ENCODE data around the gene SCARB2.

GRCh38 chr4:76257824-76258223, 44.2 kb upstream of the SCARB2 start:
- TF ChIP-seq GATA3 (IDR thresholded peaks at IDR 0.05; ENCODE audit: low read depth, low read length) (no peak), GATA2 (IDR thresholded peaks at IDR 0.05; ENCODE audit: low read depth, low read length) (no peak)
